ENCODE results near the gene TSHZ2. TPM values are rescaled to one million over a fixed set of nuclear protein-coding genes. Genes with fewer than 3 reads are reported as not detected.

Gene TSHZ2
- total RNA-seq, 1 experiment from 2014 or later = 0.07 TPM

DNA sequence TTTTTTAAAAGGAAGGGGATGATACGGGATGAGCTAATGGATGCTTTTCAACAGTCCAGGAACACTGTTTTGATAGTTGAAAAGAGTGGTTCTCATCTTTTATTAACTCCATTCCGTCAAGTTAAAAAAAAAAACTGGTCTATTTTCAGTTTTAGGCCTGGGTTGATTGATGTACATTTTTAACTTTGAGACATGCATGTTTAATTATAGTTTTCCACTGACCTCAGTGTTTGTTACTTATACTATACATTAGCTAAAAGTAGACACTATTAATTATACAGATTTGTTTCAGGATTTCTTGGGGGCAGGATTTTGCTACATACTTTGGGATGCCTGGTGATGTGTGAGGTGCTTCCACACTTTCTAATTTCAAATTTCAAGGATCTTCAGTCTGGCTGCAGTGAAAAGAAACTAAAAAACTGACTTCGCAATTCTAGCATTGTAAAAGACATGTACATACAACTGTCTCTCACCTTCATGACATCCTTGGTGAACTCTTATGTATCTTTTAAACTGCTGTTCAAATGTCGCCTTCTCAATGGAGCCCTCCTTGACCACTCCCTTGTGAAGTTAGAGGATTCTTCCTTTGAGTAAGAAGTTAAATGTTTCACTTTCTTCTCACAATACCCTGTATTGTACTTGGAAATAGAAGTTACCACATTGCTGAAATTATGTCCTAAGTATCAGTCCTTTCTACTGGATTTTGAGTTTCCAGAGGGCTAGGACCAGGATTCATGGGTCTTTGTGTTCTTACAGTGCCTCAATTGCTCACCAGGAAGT, 101.7 kb downstream of the TSHZ2 start:
- no peaks in the 10 kb centered on the region for H3K36me3 ChIP-seq (ENCODE audit: control insufficient read depth in 1 of 2, insufficient read depth in 2 of 2, low read length in 2 of 2)
- TF ChIP-seq ZFX (IDR thresholded peaks at IDR 0.05) (no peak), EGR1 (IDR thresholded peaks at IDR 0.05; ENCODE audit: low read depth) (no peak), ELF1 (IDR thresholded peaks at IDR 0.05; ENCODE audit: borderline replicate concordance, low read depth) (no peak)
- TF ChIP-seq, protein P1, sequence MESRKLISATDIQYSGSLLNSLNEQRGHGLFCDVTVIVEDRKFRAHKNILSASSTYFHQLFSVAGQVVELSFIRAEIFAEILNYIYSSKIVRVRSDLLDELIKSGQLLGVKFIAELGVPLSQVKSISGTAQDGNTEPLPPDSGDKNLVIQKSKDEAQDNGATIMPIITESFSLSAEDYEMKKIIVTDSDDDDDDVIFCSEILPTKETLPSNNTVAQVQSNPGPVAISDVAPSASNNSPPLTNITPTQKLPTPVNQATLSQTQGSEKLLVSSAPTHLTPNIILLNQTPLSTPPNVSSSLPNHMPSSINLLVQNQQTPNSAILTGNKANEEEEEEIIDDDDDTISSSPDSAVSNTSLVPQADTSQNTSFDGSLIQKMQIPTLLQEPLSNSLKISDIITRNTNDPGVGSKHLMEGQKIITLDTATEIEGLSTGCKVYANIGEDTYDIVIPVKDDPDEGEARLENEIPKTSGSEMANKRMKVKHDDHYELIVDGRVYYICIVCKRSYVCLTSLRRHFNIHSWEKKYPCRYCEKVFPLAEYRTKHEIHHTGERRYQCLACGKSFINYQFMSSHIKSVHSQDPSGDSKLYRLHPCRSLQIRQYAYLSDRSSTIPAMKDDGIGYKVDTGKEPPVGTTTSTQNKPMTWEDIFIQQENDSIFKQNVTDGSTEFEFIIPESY (IDR thresholded peaks at IDR 0.05; ENCODE audit: extremely low read depth, insufficient replicate concordance, low read length) = no peak
- 0 out of 2 replicates have a peak, but pooled peaks cover 7% of the 10 kb centered on the region for H3K27me3 ChIP-seq (ENCODE audit: insufficient read depth, low read length)
- no peak overlapping the region for H2AFZ ChIP-seq (ENCODE audit: low read depth, low read length, poor library complexity, severe bottlenecking)
- intact Hi-C loops (cut with micrococcal nuclease) = no loop called here
- no peaks in the 10 kb centered on the region for H3K9me3 ChIP-seq (ENCODE audit: control insufficient read depth in 1 of 2, insufficient read depth in 1 of 2, low read depth in 1 of 2, low read length in 2 of 2)
- ATAC-seq = no peak
- POLR2A ChIA-PET = no interaction called here
- H3K9me2 ChIP-seq (ENCODE audit: insufficient read depth) = no peaks in the 10 kb centered on the region
- H3K4me3 ChIP-seq (replicated peaks in 1 of 2; ENCODE audit: low read depth in 1 of 2, low read length in 2 of 2) = no peak overlapping the region
- no TSS peak for BruUV-seq (replicated peaks)
- CTCF ChIA-PET = no interaction called here
- H4K20me1 ChIP-seq (ENCODE audit: insufficient read depth) = no peaks in the 10 kb centered on the region
- DNase-seq (ENCODE audit: low read depth, low spot score) = no peak
- H3K4me1 ChIP-seq (ENCODE audit: control insufficient read depth in 1 of 2, insufficient read depth in 2 of 2, low read length in 2 of 2) = no peaks in the 10 kb centered on the region
- no peak overlapping the region for H3K4me2 ChIP-seq (ENCODE audit: low read length)
- H3K27ac ChIP-seq (ENCODE audit: low read depth, low read length) = no peak overlapping the region
- H3K9ac ChIP-seq (ENCODE audit: low read length) = no peak overlapping the region
- no peaks in the 10 kb centered on the region for H3K79me2 ChIP-seq (ENCODE audit: insufficient read depth, low read length)
- RAD21 ChIA-PET (ENCODE audit: low non-redundant PET in 1 of 2, low total read pairs in 2 of 2, uncharacterized antibody in 2 of 2, unreplicated experiment in 2 of 2) = no interaction called here

DNA sequence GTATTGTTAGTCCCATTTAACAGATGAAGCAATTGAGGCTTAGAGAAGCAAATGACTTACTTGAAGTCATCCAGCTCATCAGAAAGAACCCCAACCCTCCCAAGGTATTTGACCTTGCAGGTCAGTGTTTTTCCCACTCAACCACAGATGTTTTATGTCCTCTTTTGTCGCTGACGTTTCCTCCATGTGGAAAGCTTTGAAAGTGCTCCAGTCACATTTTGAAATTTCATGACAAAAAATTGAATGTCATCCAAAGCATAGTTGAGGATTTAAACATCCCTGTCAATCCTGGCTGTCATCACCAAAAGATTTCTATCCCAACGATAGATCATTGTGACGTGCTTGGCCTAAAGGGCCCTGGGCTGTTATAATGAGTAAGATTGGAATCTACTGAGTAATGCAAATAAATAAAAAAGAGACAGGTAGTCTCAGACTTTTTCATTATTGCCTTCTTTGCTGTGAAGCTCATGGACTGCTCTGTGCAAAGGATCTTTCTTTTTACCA, 102.7 kb downstream of the TSHZ2 start:
- no TSS peak for BruUV-seq (replicated peaks)
- no peaks in the 10 kb centered on the region for H3K36me3 ChIP-seq (ENCODE audit: control insufficient read depth in 1 of 2, insufficient read depth in 2 of 2, low read length in 2 of 2)
- H3K9me3 ChIP-seq (ENCODE audit: control insufficient read depth in 1 of 2, insufficient read depth in 1 of 2, low read depth in 1 of 2, low read length in 2 of 2) = no peaks in the 10 kb centered on the region
- POLR2A ChIA-PET = no interaction called here
- H3K9me2 ChIP-seq (ENCODE audit: insufficient read depth) = no peaks in the 10 kb centered on the region
- H3K79me2 ChIP-seq (ENCODE audit: insufficient read depth, low read length) = no peaks in the 10 kb centered on the region
- no peak overlapping the region for H2AFZ ChIP-seq (ENCODE audit: low read depth, low read length, poor library complexity, severe bottlenecking)
- DNase-seq (ENCODE audit: low read depth, low spot score) (no peak), ATAC-seq (no peak)
- H3K4me3 ChIP-seq (replicated peaks in 1 of 2; ENCODE audit: low read depth in 1 of 2, low read length in 2 of 2) = no peak overlapping the region
- 0 out of 2 replicates have a peak, but pooled peaks cover 4% of the 10 kb centered on the region for H3K27me3 ChIP-seq (ENCODE audit: insufficient read depth, low read length)
- H4K20me1 ChIP-seq (ENCODE audit: insufficient read depth) = no peaks in the 10 kb centered on the region
- H3K4me2 ChIP-seq (ENCODE audit: low read length) = no peak overlapping the region
- H3K4me1 ChIP-seq (ENCODE audit: control insufficient read depth in 1 of 2, insufficient read depth in 2 of 2, low read length in 2 of 2) = no peaks in the 10 kb centered on the region
- no peak overlapping the region for H3K9ac ChIP-seq (ENCODE audit: low read length)
- RAD21 ChIA-PET (ENCODE audit: low non-redundant PET in 1 of 2, low total read pairs in 2 of 2, uncharacterized antibody in 2 of 2, unreplicated experiment in 2 of 2) = no interaction called here
- H3K27ac ChIP-seq (ENCODE audit: low read depth, low read length) = no peak overlapping the region
- CTCF ChIA-PET = no interaction called here
- intact Hi-C loops (cut with micrococcal nuclease) = no loop called here
- TF ChIP-seq MAX (IDR thresholded peaks at IDR 0.05) (no peak), SP1 (IDR thresholded peaks at IDR 0.05; ENCODE audit: low read depth) (no peak), POLR2A (IDR thresholded peaks at IDR 0.05; ENCODE audit: borderline replicate concordance, extremely low read depth, insufficient read depth, insufficient read length) (no peak), CEBPB (IDR thresholded peaks at IDR 0.05; ENCODE audit: low read depth) (no peak), SIN3A (IDR thresholded peaks at IDR 0.05; ENCODE audit: low read depth) (no peak), TCF7L2 (IDR thresholded peaks at IDR 0.05; ENCODE audit: borderline replicate concordance, extremely low read depth, insufficient read depth, insufficient read length) (no peak), JUND (IDR thresholded peaks at IDR 0.05) (no peak), ZNF274 (IDR thresholded peaks at IDR 0.05; ENCODE audit: low read depth, low read length) (no peak), EZH2 (IDR thresholded peaks at IDR 0.05) (no peak)
- TF ChIP-seq, protein P2, sequence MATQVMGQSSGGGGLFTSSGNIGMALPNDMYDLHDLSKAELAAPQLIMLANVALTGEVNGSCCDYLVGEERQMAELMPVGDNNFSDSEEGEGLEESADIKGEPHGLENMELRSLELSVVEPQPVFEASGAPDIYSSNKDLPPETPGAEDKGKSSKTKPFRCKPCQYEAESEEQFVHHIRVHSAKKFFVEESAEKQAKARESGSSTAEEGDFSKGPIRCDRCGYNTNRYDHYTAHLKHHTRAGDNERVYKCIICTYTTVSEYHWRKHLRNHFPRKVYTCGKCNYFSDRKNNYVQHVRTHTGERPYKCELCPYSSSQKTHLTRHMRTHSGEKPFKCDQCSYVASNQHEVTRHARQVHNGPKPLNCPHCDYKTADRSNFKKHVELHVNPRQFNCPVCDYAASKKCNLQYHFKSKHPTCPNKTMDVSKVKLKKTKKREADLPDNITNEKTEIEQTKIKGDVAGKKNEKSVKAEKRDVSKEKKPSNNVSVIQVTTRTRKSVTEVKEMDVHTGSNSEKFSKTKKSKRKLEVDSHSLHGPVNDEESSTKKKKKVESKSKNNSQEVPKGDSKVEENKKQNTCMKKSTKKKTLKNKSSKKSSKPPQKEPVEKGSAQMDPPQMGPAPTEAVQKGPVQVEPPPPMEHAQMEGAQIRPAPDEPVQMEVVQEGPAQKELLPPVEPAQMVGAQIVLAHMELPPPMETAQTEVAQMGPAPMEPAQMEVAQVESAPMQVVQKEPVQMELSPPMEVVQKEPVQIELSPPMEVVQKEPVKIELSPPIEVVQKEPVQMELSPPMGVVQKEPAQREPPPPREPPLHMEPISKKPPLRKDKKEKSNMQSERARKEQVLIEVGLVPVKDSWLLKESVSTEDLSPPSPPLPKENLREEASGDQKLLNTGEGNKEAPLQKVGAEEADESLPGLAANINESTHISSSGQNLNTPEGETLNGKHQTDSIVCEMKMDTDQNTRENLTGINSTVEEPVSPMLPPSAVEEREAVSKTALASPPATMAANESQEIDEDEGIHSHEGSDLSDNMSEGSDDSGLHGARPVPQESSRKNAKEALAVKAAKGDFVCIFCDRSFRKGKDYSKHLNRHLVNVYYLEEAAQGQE (IDR thresholded peaks at IDR 0.05; ENCODE audit: low read depth) = no peak

Measured in HCT116 (cell line).